ENCODE data around the gene ARRB1. TPM values are rescaled to one million over a fixed set of nuclear protein-coding genes. Genes with fewer than 3 reads are reported as not detected.
"Not testable (repeated sequence)": the region's sequence is repeated elsewhere in the genome, so short reads cannot be mapped to it uniquely, and the experiment has no call there.

ARRB1 gene
- total RNA-seq, 1 donor from 2014 or later: 52.1 TPM

GRCh38 chr11:75373201-75373600 lies 21.7 kb upstream of the ARRB1 start:
- intact Hi-C loops (cut with micrococcal nuclease): no loop called here

- intact Hi-C loops (cut with micrococcal nuclease): no loop called here
Observed at GRCh38 chr11:75371949-75372876, 20.8 kb upstream of the ARRB1 start.

DNA sequence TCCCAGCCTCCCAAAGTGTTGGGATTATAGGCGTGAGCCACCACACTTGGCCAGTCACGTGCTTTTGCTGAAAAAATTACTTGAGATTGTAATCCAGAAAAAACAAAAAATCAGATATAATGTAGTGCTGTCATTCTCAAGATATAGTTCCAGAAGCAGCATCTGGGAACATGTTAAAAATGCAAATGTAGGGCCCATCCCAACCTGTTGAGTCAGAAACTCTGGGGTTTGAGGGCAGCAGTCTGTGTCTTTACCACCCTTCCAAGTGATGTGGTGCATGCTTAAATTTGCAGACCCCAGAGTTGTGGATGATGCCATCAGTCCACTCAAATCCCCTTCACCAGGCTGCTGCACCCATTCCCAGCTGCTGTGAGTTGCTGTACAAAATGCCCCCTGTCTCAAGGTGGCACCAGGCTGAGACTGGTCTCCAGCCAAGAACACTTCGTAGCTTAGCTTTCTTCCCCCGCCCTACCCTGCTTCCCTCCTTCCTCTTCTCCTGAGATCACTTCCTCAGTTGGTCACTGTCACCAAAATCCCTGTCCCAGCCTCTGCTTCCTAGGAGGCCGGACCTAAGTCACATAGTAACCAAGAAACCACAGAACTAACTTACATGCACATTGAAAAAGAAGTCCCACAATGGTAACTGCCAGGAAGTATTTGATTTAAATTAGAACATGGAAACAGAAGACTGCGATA lies 18.2 kb upstream of the ARRB1 start:
- intact Hi-C loops (cut with micrococcal nuclease): loop anchor here (2.0 to 5.0 kb wide), 2 partner anchors 19 to 42 kb away; partner anchors contain the start of gene ARRB1

DNA sequence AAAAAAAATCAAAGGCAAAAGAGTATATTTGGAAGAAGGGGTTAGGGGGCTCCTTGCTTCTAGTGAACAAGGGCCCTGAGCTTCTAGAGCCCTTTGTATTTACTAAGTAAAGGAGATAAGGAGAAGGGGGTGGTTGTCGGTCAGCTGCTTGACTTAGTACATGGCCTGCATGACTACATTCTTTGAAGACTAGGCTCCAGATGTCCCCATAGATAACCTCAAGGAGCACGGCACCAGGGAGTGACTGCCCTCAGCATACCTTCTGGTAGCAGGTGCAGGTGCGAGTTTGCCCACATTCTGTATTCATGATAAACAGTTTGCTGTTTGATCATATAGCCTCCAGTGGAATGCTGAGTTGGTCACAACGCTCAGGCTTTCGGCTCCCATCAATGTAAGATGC lies 15.4 kb upstream of the ARRB1 start:
- intact Hi-C loops (cut with micrococcal nuclease): loop anchor here (5.0 kb wide), 1 partner anchor 40 kb away; no protein-coding TSS in a partner anchor

- intact Hi-C loops (cut with micrococcal nuclease): loop anchor here (5.0 kb wide), 1 partner anchor 38 kb away; no protein-coding TSS in a partner anchor
Observed at GRCh38 chr11:75365711-75366181, 14.3 kb upstream of the ARRB1 start.

GRCh38 chr11:75362285-75362684 lies 10.8 kb upstream of the ARRB1 start:
- intact Hi-C loops (cut with micrococcal nuclease): not testable (repeated sequence)

DNA sequence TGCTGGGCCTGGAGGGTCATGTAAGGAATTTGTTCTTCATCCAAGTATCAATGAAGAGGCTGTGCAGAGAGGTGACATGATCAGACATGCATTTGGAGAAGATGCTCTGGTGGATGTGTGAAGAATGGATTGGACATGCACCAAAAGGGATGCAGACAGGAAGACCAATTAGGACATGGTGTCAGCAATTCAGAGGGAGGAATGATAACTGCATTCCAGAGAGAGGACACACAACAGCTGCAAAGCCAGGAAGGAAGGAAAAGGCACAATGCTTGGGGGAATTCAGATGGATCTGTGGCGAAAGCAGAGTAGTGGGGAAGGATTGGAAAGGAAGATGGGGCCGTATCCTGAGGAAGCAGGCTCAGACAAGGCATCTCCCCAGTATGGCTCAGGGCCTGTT lies 5.2 kb upstream of the ARRB1 start:
- intact Hi-C loops (cut with micrococcal nuclease): no loop called here

GRCh38 chr11:75355051-75355450 lies 3.6 kb upstream of the ARRB1 start:
- intact Hi-C loops (cut with micrococcal nuclease): no loop called here

DNA sequence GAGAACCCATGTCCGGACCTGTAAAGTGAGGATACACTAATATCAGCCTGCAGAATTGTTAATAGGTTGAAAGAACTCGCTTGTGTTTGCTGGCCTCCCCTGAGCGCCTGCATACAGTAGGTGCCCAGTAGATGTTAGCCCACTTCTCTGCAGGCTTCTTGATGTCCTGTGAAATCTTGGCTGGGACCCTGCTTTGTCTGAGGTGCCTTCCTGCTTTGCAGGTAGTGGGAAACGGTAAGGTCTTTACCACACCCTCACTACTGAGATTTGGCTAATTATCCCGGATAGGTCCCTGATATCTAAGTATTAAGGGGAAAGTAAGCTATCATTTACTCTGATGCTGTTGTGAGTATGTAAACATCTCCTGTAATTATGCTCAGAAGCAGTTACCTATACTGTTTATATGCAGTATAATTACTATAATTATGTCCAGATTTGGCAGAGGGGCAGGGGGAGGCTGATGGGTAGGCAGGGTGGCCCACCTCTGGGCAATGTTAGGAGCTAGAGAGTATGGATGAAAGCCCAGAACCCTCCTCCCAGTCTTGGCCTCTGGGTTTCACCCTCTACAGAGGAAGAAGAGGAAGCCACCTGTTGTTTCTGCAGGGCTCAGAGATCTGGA lies 1.2 kb upstream of the ARRB1 start:
- intact Hi-C loops (cut with micrococcal nuclease): loop anchor here (1.0 kb wide), 2 partner anchors 23 to 32 kb away; no protein-coding TSS in a partner anchor

GRCh38 chr11:75351791-75352587 lies 528 bp upstream of the ARRB1 start:
- intact Hi-C loops (cut with micrococcal nuclease): loop anchor here (1.0 to 2.0 kb wide), 5 partner anchors 12 to 71 kb away; no protein-coding TSS in a partner anchor

- intact Hi-C loops (cut with micrococcal nuclease): loop anchor here (1.0 to 2.0 kb wide), 3 partner anchors 11 to 70 kb away; no protein-coding TSS in a partner anchor
Observed at GRCh38 chr11:75350743-75351540, 519 bp downstream of the ARRB1 start.

GRCh38 chr11:75350122-75350742 lies 1.2 kb downstream of the ARRB1 start:
- intact Hi-C loops (cut with micrococcal nuclease): loop anchor here (2.0 kb wide), 2 partner anchors 19 to 69 kb away; no protein-coding TSS in a partner anchor

- intact Hi-C loops (cut with micrococcal nuclease): loop anchor here (2.0 kb wide), 2 partner anchors 19 to 69 kb away; no protein-coding TSS in a partner anchor
Observed at GRCh38 chr11:75349521-75350116, 1.8 kb downstream of the ARRB1 start.

- intact Hi-C loops (cut with micrococcal nuclease): no loop called here
Observed at GRCh38 chr11:75347781-75348566, 3.5 kb downstream of the ARRB1 start.

GRCh38 chr11:75346912-75347647 lies 4.4 kb downstream of the ARRB1 start:
- intact Hi-C loops (cut with micrococcal nuclease): no loop called here

DNA sequence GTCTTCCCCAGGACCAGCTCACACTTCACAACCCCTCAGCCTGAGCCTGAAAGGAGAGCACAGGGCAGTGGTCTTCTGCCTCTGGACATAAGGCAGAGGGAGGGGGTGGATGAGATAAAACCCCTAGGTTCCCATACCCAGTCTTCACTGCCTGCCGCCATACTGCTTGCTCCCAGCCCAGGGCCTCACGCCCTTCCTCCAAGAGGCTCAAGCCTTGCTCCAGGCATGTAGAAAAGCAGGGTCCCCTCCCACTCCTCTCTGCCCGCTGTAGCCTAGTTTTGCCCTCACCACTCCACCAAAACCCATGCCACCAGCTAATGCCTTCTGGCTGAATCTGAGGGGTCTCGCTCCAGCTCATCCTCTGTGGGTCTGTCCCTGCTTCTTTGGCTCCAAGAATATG lies 5.2 kb downstream of the ARRB1 start:
- intact Hi-C loops (cut with micrococcal nuclease): no loop called here

- intact Hi-C loops (cut with micrococcal nuclease): no loop called here
Observed at GRCh38 chr11:75345455-75346160, 5.9 kb downstream of the ARRB1 start.
